HT-29 (cell line): Measurements from ENCODE around the gene FZD10. TPM values are rescaled to one million over a fixed set of nuclear protein-coding genes. Genes with fewer than 3 reads are reported as not detected.

Experiments
- DNase-seq: peaks from one replicate; pipeline ENCODE4 v3.0.0-alpha.2; 2015; ENCODE audit warnings: low spot score
- total RNA-seq: library from RNA; depleted of rRNA; stranded (reverse); fragments of >200 nt; shearing (Covaris generic); gene quantifications from 2 replicates; pipeline ENCODE4 v1.2.3, GENCODE V29; 2014

FZD10 gene
- total RNA-seq, 1 experiment from 2014 or later = not detected

- no peak for DNase-seq
Observed at GRCh38 chr12:130132831-130133511, 29.3 kb upstream of the FZD10 start.

- no peak for DNase-seq
Observed at GRCh38 chr12:130133851-130134562, 28.3 kb upstream of the FZD10 start.

GRCh38 chr12:130134563-130134915 is 27.7 kb upstream of the FZD10 start:
- DNase-seq = no peak

- no peak for DNase-seq
Observed at GRCh38 chr12:130136509-130137039, 25.7 kb upstream of the FZD10 start.

GRCh38 chr12:130137040-130138018 is 24.9 kb upstream of the FZD10 start:
- DNase-seq = no peak

GRCh38 chr12:130138478-130138877 is 23.8 kb upstream of the FZD10 start:
- no peak for DNase-seq

GRCh38 chr12:130139567-130140421 is 22.5 kb upstream of the FZD10 start:
- DNase-seq = no peak

- DNase-seq = no peak
Observed at GRCh38 chr12:130141105-130141504, 21.2 kb upstream of the FZD10 start.

GRCh38 chr12:130141901-130142683 is 20.2 kb upstream of the FZD10 start:
- DNase-seq = no peak

- DNase-seq = no peak
Observed at GRCh38 chr12:130142736-130143135, 19.5 kb upstream of the FZD10 start.

GRCh38 chr12:130143136-130143535 is 19.1 kb upstream of the FZD10 start:
- DNase-seq = no peak

GRCh38 chr12:130144256-130144655 is 18.0 kb upstream of the FZD10 start:
- DNase-seq = no peak

GRCh38 chr12:130145731-130146130 is 16.5 kb upstream of the FZD10 start:
- DNase-seq = no peak

GRCh38 chr12:130146176-130146931 is 15.9 kb upstream of the FZD10 start:
- no peak for DNase-seq

GRCh38 chr12:130147875-130148596 is 14.2 kb upstream of the FZD10 start:
- no peak for DNase-seq

- no peak for DNase-seq
Observed at GRCh38 chr12:130151846-130152245, 10.4 kb upstream of the FZD10 start.

- no peak for DNase-seq
Observed at GRCh38 chr12:130152386-130152785, 9.9 kb upstream of the FZD10 start.

- no peak for DNase-seq
Observed at GRCh38 chr12:130153803-130154202, 8.5 kb upstream of the FZD10 start.
